ENCODE results near the gene NFIB.

NFIB gene

DNA sequence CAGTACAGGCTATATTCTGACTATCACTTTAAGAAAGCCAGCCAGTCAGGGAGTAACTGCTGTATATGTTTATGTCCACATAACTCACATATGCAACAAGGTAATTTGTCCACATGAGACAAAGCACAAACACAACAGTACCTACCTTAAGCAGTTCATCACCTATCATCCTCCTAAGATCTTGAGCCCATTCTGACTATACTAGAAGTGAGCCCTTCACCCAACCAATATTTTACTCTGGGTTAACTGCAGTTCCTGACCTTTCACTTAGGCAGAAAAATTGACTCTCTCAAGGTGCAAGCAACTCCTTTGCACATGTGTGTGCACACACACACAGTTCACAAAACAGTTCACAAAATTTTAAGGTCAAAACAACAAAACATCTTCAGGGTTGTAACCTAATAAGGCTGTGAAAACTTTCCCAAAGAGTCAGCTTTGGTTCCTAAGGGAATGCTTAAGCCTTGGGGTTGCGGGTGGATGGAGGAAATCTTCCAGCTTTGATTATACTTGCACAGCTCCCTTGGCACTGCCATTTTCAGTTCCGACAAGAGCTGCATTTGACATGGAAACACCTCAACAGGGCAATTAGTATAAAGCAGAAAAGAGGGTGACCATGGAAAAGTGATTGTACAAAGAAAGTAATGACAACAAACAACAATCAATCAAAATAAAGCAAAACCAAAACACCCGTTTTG, 215.3 kb downstream of the NFIB start:
- DNase-seq (ENCODE audit: low read depth), result no peak

DNA sequence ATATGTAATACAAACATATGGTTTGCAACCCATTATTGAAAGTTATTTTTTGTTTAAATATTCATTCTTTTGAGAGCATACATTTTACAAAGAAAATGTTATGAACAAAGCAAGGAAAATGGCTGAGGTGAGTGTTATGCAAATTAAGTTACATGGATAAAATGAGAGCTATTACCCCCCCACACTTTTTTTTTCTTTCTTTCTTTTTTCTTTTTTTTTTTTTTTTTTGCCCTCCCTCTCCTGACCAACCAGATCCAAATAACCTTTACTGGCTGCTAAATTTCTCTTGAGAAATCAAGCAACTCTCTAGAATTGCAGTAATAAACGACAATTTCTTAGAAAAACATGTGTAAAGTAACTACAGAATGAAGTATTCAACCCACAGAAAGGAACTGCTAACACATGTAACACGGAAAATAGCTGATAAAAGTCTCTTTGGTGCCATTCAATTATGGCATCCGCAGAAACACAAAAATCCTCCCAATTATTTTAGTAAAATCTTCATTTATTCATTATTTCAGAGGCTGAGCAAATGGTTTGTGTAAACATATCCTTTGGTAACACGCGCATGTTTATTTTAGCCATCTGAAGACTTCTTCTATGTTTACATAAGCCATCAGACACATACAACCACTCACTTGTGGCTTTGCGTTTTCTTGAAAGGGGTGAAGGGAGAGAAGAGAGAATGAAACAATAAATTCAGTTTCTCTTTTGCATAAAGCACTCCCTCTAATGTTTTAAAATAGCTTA, 216.1 kb downstream of the NFIB start:
- DNase-seq (ENCODE audit: low read depth), result no peak

GRCh38 chr9:14097215-14097614, 216.7 kb downstream of the NFIB start:
- no peak for DNase-seq (ENCODE audit: low read depth)

GRCh38 chr9:14096258-14096922, 217.6 kb downstream of the NFIB start:
- no peak for DNase-seq (ENCODE audit: low read depth)

GRCh38 chr9:14095277-14095676, 218.7 kb downstream of the NFIB start:
- DNase-seq (ENCODE audit: low read depth), result no peak

DNA sequence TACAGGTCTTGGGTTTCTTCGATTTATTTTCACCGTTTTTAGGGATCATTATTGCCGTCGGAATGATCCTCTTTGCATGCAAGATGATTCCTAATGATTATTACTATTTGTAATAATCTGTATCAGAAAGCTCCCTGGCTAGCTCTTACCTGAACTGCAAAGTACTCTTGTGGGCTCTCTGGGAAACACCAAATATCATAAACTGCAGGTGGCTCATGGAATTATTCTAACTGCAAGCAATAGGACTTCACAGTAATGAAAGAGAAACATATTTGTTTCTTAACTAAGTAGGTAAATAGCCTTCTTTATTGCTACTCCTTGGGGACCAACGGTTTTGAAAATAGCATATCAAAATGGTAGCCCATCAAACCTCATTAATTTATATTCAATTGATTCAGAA, 219.4 kb downstream of the NFIB start:
- DNase-seq (ENCODE audit: low read depth), result no peak

GRCh38 chr9:14092344-14092743, 221.6 kb downstream of the NFIB start:
- no peak for DNase-seq (ENCODE audit: low read depth)

DNA sequence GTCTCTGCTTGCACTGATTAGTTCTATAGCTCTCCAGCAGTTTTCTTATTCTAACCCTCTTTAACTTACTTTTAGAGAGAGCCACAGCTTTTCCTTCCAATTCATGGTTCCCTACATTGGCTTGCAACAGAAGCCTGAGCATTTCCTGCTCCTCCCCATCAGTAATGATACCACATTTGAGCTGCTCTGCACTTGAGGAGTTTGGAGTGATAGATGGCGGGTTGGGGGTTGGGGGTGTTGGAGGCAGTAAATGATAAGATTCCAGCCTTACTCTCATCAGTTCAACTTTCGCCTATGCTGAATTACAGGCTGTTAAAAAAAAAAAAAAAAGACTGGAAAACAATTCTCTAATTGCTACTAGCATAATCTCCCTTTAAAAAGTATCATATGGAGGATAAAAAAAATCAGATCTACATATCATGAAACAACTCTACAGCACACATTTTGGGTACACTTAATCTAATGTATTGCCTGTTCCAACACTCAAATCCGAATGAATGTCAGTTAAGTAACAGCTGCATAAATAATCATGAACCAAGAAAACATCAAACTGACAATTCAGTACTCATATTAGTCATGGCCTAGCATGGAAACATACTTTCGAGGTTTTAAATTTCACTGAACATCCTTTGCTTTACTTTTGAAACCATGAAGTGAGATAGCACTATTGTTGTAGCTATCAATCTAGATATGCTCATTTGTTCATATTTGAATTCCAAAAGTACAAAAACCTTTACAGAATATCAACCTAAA, 224.7 kb downstream of the NFIB start:
- no peak for DNase-seq (ENCODE audit: low read depth)

DNA sequence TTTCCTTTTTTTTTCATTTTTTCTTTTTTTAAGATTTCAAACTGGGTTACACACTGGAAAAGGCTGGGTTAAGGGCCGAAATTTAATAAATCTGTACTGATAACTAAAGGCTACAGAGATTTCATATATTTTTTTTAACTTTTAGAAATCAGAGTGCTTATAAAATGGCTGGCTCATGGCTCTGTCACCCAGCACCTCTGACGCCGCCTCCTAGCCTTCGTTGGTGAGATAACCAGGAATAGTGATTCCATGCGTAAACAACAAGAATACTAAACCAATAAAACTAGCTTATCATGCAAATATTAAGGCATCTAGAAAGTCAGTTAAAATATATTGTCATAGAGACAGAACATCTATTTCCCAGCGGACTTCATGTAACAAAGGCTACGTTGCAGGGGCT, 226.4 kb downstream of the NFIB start:
- DNase-seq (ENCODE audit: low read depth), result no peak

DNA sequence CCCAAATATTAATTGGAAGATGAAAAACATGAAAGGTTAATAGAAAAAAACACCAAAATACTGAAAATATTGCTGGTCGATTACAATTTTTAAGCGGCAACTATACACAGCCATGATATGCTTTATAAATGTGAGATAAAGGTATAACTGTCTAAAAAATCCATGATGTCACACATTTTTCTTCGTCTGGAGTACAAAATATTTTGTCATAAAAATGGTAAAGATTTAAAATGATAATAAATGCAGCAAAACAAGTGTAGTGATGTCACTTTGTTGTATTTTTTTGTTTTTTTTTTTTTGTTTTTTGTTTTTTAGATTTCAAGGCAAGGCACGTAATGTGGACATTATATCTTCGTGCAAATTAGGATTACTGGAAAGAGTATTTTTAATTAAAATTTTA, 227.4 kb downstream of the NFIB start:
- DNase-seq (ENCODE audit: low read depth), result no peak

DNA sequence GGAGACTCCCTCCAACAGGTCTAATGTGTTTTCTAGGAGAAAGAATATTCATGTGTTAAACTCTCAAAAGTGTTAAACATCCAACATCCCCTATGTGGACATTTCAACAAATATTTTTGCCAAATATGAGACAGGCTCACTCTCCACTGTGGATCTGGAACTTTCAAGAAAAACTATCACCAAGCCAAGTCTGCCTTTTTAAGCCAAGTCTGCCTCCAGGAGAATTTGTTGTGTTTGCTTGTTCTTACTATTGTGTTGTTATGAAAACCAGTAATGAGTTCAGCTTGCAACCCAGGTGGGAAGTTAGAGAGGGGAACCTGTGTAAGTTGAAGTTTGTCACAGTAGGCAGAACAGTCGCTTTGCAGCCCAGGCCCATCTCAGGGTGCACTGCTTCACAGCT, 228.1 kb downstream of the NFIB start:
- DNase-seq (ENCODE audit: low read depth), result no peak

DNA sequence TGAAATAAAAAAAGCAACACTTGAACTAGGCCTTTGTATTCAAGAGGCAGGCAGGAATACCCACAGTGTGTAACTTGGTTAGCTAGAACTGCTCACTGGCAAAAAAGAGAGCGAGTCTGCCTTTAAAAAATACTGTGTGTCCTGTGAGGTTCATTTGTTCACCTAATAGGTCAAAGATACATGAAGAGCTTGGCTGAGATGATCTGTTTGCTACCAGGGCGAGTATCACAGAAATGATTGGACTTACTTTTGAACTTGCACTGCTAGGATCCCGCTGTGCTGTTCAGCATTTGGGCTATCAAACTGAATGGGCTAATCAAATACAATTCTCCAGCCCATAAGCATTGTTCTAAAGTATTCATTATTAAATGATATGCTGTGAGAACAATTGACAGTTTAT, 229.1 kb downstream of the NFIB start:
- DNase-seq (ENCODE audit: low read depth), result no peak

GRCh38 chr9:14083366-14083765, 230.6 kb downstream of the NFIB start:
- no peak for DNase-seq (ENCODE audit: low read depth)

DNA sequence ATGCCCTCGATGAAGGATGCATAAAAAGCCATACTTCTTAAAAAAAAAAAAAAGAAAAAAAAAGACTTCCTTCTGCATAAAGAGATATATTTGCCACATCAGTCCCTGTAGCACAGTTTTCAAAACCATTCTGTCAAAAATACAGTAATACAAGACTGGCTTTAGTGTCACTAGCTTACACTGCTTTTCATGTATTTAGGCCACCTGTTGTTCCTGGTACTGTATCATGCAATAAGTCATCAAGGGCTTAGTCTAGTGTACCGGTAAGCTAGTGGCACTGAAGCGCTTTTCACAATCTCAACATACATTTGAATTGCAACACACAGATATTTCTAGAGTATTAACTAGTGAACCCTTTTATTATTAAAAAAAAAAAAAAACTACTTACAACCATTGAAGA, 231.2 kb downstream of the NFIB start:
- DNase-seq (ENCODE audit: low read depth), result no peak

- no peak for DNase-seq (ENCODE audit: low read depth)
These were observed 232.2 kb downstream of the NFIB start for GRCh38 chr9:14081745-14082144.

- no peak for DNase-seq (ENCODE audit: low read depth)
These were observed 232.9 kb downstream of the NFIB start for GRCh38 chr9:14080959-14081542.

GRCh38 chr9:14079440-14079839, 234.5 kb downstream of the NFIB start:
- no peak for DNase-seq (ENCODE audit: low read depth)

DNA sequence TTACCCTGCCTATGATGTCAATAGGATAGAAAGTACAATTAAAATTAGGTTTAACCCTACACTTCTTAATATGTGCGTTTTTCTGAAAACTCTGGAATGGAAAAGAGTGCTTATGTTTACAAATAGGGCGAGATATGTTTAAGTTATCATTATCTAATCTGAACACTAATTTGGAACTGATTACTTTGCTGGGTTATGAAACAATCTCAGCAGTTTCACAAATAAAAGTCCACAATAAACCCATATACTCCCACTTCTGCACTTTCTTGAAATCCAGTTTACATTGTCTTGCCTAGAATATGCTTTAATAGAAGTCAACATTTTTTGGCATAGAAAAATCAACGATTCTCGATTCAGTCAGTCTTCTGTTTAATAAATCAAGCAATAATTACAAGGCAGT, 236.3 kb downstream of the NFIB start:
- DNase-seq (ENCODE audit: low read depth), result no peak

- DNase-seq (ENCODE audit: low read depth), result no peak
These were observed 238.7 kb downstream of the NFIB start for GRCh38 chr9:14075218-14075617.

DNA sequence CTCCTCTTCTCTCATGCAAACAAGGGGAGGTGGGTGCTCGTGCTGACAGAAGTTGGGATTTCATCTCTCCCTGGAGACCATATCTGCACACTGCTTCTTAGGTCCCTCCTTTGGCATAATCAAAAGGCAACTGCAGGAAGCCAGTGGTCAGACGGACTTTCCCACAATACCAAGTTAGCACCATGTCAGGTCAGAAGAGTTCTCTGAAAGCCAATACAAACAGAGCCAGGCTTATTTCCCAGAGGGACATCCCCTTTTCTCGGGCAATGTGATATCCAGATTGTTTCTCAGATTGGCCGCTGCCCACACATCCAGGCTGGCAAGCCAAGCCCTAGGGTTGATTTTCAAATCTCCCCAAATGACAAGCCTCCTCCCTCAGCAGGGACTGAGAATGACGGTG, 241.1 kb downstream of the NFIB start:
- DNase-seq (ENCODE audit: low read depth), result no peak

DNA sequence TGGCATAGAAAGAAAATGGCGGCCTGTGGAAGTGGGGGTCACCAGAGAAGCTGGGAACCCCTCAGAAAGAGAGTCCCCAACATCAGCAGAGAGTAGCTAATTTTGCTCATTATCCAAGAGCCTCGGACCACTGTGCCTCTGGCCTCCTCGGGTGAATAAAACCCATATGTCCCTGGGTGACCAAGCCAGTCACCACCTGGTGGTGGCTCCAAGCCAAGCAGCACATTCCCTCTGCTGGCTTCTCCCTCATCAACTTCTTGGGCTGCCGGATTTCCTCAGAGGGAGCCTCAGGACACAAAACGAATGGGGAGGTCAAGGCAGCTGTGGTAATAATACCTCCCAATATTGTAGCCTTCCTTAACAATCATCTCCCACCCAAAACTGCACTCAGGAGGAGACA, 242.5 kb downstream of the NFIB start:
- DNase-seq (ENCODE audit: low read depth), result no peak

DNA sequence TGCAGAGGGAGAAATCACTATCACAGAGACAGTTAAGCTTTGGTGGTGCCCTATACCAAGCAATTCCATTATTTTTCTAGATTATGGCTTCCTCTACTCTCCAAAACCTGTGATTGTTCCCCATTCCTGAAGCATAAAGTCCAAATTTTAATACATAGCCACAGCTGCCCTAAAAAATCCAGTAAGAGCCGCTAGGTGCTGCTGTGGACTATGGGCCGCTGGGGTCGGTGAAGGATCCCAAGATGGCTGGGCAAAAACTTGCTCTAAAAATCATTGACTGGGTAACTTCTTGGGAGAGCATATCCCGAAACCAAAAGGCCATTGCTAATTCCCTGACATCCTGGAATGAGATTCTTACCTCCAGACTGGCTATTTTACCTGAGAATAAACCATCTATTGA, 245.3 kb downstream of the NFIB start:
- DNase-seq (ENCODE audit: low read depth), result no peak

Measured in stimulated activated CD8-positive, alpha-beta memory T cell treated with anti-CD3 and anti-CD28 coated beads, Interleukin-15, amount 100 ng/mL, for 24 hours (primary cell).